Measurements from ENCODE around the gene YPEL5. TPM values are rescaled to one million over a fixed set of nuclear protein-coding genes. Genes with fewer than 3 reads are reported as not detected.

The YPEL5 gene
- total and polyA plus RNA-seq, 10 donors = 68.2 to 139 (median 94.3) TPM

GRCh38 chr2:30127016-30127893 lies 19.6 kb upstream of the YPEL5 start:
- peaks cover 0 to 3% (median 0%) of the 10 kb centered on the region in 8 donors for H3K9me3 ChIP-seq
- no peaks in the 10 kb centered on the region for H3K36me3 ChIP-seq
- H3K4me1 ChIP-seq = no peaks in the 10 kb centered on the region
- H3K27ac ChIP-seq = no peak overlapping the region
- no peak for DNase-seq
- no peak overlapping the region for H3K4me3 ChIP-seq
- no peak for TF ChIP-seq POLR2A (IDR thresholded peaks at IDR 0.05)
- no peak for TF ChIP-seq CTCF (IDR thresholded peaks at IDR 0.05 in 8 of 11, conservative IDR thresholded peaks at IDR 0.05 in 3 of 11)
- TF ChIP-seq POLR2AphosphoS5 (IDR thresholded peaks at IDR 0.05) = no peak
- H3K27me3 ChIP-seq (replicated peaks in 1 of 7) = peaks cover 0 to 10% (median 0%) of the 10 kb centered on the region in 7 donors
- intact Hi-C loops (cut with DNase I; ENCODE audit: low total_unique reads) = no loop called here
- 83 to 93% (median 87%) methylated on average over 8 to 9 of the region's 9 CpGs for WGBS, 5 donors

DNA sequence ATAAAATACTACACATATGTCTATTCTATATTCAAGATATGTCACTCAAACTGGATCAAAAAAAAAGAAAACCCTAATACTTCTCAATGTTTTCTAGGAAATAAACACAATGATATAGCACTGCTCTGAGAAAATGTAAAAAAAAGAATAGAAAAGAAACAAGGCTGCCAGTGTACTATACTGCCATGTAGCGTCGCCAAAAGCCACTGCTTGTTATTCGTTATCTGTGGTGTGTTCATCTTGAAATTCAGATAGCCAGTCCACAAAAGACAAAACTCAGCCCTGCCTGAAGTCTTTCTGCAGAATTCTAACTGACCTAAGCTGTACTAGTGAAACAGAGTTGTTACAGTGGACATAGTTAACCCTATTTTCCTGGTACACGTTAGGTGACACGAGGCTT lies 12.2 kb upstream of the YPEL5 start:
- Histone ChIP-seq H3K4me3 (no peak overlapping the region), H3K9me3 (no peaks in the 10 kb centered on the region), H3K4me1 (peaks cover 0 to 12% (median 0%) of the 10 kb centered on the region in 6 donors), H3K36me3 (no peaks in the 10 kb centered on the region), H3K27ac (no peak overlapping the region), H3K27me3 (replicated peaks in 1 of 7) (peaks cover 0 to 8% (median 0%) of the 10 kb centered on the region in 7 donors)
- WGBS, 5 donors = 86 to 92% (median 88%) methylated on average over 5 of the region's 5 CpGs
- intact Hi-C loops (cut with DNase I; ENCODE audit: low total_unique reads) = no loop called here
- no peak for TF ChIP-seq POLR2A (IDR thresholded peaks at IDR 0.05)
- TF ChIP-seq POLR2AphosphoS5 (IDR thresholded peaks at IDR 0.05) = no peak
- no peak for TF ChIP-seq CTCF (IDR thresholded peaks at IDR 0.05 in 8 of 11, conservative IDR thresholded peaks at IDR 0.05 in 3 of 11)
- no peak for DNase-seq

DNA sequence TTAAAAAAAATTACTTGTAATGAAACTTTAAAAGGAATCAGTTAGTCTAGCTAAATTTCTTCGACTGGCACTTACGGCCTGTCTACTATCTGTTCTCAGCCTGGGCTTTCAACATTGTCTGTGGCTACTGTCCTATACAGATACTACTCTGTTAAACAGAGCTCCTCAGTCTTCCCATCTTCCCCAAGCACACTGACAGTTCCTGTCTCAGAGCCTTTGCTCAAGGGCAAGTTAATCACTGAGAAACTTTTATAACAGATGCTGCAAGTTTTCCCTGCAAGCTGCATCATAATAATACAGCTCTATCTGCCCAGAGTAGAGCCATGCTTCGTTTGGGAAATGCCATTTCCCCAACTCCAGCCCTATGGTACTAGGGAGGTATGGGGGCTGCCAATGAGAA lies 11.3 kb upstream of the YPEL5 start:
- Histone ChIP-seq H3K27me3 (replicated peaks in 1 of 7) (peaks cover 0 to 8% (median 0%) of the 10 kb centered on the region in 7 donors), H3K4me3 (no peak overlapping the region), H3K4me1 (peaks cover 0 to 14% (median 0%) of the 10 kb centered on the region in 6 donors), H3K9me3 (no peaks in the 10 kb centered on the region), H3K36me3 (no peaks in the 10 kb centered on the region), H3K27ac (no peak overlapping the region)
- intact Hi-C loops (cut with DNase I; ENCODE audit: low total_unique reads) = no loop called here
- no peak for DNase-seq
- WGBS, 5 donors = 81 to 88% (median 82%) methylated on average over 3 of the region's 3 CpGs
- TF ChIP-seq CTCF (IDR thresholded peaks at IDR 0.05 in 8 of 11, conservative IDR thresholded peaks at IDR 0.05 in 3 of 11) (no peak), POLR2A (IDR thresholded peaks at IDR 0.05) (no peak), POLR2AphosphoS5 (IDR thresholded peaks at IDR 0.05) (no peak)

GRCh38 chr2:30136764-30137444 lies 9.9 kb upstream of the YPEL5 start:
- no peak for TF ChIP-seq POLR2A (IDR thresholded peaks at IDR 0.05)
- no peak for TF ChIP-seq CTCF (IDR thresholded peaks at IDR 0.05 in 8 of 11, conservative IDR thresholded peaks at IDR 0.05 in 3 of 11)
- TF ChIP-seq POLR2AphosphoS5 (IDR thresholded peaks at IDR 0.05) = no peak
- peaks cover 0 to 14% (median 0%) of the 10 kb centered on the region in 6 donors for H3K4me1 ChIP-seq
- no peak overlapping the region for H3K27ac ChIP-seq
- intact Hi-C loops (cut with DNase I; ENCODE audit: low total_unique reads) = no loop called here
- WGBS, 5 donors = 55 to 68% (median 65%) methylated on average over 10 of the region's 10 CpGs
- H3K4me3 ChIP-seq = no peak overlapping the region
- H3K36me3 ChIP-seq = no peaks in the 10 kb centered on the region
- H3K27me3 ChIP-seq (replicated peaks in 1 of 7) = peaks cover 0 to 8% (median 0%) of the 10 kb centered on the region in 7 donors
- H3K9me3 ChIP-seq = no peaks in the 10 kb centered on the region
- no peak for DNase-seq

Data from spleen (tissue), 11 donors.